HepG2 (cell line): ENCODE results near the gene CDK2AP2. TPM values are rescaled to one million over a fixed set of nuclear protein-coding genes. Genes with fewer than 3 reads are reported as not detected.

Experiments used
- GATA4 ChIP-seq: sonication (generic); IDR thresholded peaks from 2 replicates; pipeline ENCODE4 v1.6.1; 2016; ENCODE audit warnings: antibody characterized with exemption, low read depth, borderline replicate concordance
- HIVEP1 ChIP-seq: sonication (generic); formaldehyde crosslinking; IDR thresholded peaks from 2 replicates; pipeline ENCODE4 v1.4.0; 2020; ENCODE audit warnings: mild to moderate bottlenecking, missing genetic modification reagents
- HOMEZ ChIP-seq: IDR thresholded peaks from 2 replicates; pipeline ENCODE4 v1.6.1; 2016; ENCODE audit warnings: low read depth
- POLR2AphosphoS5 ChIP-seq: IDR thresholded peaks from 2 replicates; pipeline ENCODE4 v1.6.1; 2012; ENCODE audit warnings: low read depth, low read length
- TBX2 ChIP-seq: sonication (generic); formaldehyde crosslinking; IDR thresholded peaks from 2 replicates; pipeline ENCODE4 v1.5.0; 2020; ENCODE audit warnings: missing genetic modification reagents, mild to moderate bottlenecking, borderline replicate concordance
- ZBTB40 ChIP-seq, 2 experiments: fragments of 450-650 bp in 1 of 2; sonication (generic) in 1 of 2; formaldehyde crosslinking in 1 of 2; IDR thresholded peaks; 2 replicates each; pipeline versions ENCODE4 v1.6.1 to v1.8.0; 2016 to 2022; ENCODE audit warnings: antibody characterized with exemption in 1 of 2, mild to moderate bottlenecking in 1 of 2, missing genetic modification reagents in 1 of 2
- ZBTB42 ChIP-seq: sonication (generic); formaldehyde crosslinking; IDR thresholded peaks from 2 replicates; pipeline ENCODE4 v1.5.0; 2020; ENCODE audit warnings: mild to moderate bottlenecking, missing genetic modification reagents
- ZNF160 ChIP-seq: sonication (generic); formaldehyde crosslinking; IDR thresholded peaks from 2 replicates; pipeline ENCODE4 v1.8.0; 2022; ENCODE audit warnings: mild to moderate bottlenecking, inconsistent platforms, missing genetic modification reagents
- ZNF276 ChIP-seq: sonication (generic); formaldehyde crosslinking; IDR thresholded peaks from 2 replicates; pipeline ENCODE4 v1.4.0; 2020; ENCODE audit warnings: mild to moderate bottlenecking, low read depth, missing genetic modification reagents
- ZNF30 ChIP-seq: sonication (generic); formaldehyde crosslinking; IDR thresholded peaks from 2 replicates; pipeline ENCODE4 v1.5.0; 2020; ENCODE audit warnings: mild to moderate bottlenecking, missing genetic modification reagents
- ZNF430 ChIP-seq: sonication (generic); formaldehyde crosslinking; IDR thresholded peaks from 2 replicates; pipeline ENCODE4 v1.9.0; 2021; ENCODE audit warnings: mild to moderate bottlenecking, missing genetic modification reagents
- ZNF501 ChIP-seq: sonication (generic); formaldehyde crosslinking; IDR thresholded peaks from 2 replicates; pipeline ENCODE4 v1.5.1; 2020; ENCODE audit warnings: mild to moderate bottlenecking, moderate library complexity, missing genetic modification reagents
- ZNF570 ChIP-seq: sonication (generic); formaldehyde crosslinking; IDR thresholded peaks from 2 replicates; pipeline ENCODE4 v1.4.0; 2020; ENCODE audit warnings: mild to moderate bottlenecking, missing genetic modification reagents, borderline replicate concordance
- ZSCAN31 ChIP-seq: sonication (generic); formaldehyde crosslinking; IDR thresholded peaks from 2 replicates; pipeline ENCODE4 v1.5.0; 2020; ENCODE audit warnings: low read depth, mild to moderate bottlenecking, missing genetic modification reagents
- polyA plus RNA-seq, 8 experiments: library from polyadenylated mRNA; depleted of rRNA in 3 of 8; stranded (reverse) in 7 of 8; unstranded in 1 of 8; fragments of >200 nt; fragmentation: Illumina TruSeq in 4 of 8; extraction: Trizol in 4 of 8; gene quantifications; 2 replicates each; pipeline versions ENCODE4 v1.2.1 to v1.2.3, GENCODE V29; 2011 to 2016; ENCODE audit warnings: low read depth in 4 of 8, missing spikeins in 1 of 8, mixed read lengths in 1 of 8; ENCODE audit not compliant: insufficient read depth in 1 of 8
- total RNA-seq, 5 experiments: library from RNA; depleted of rRNA; stranded (reverse); fragments of >200 nt; fragmentation: Illumina TruSeq; extraction: Trizol; gene quantifications; 2 replicates each; pipeline ENCODE4 v1.2.3, GENCODE V29; 2016; ENCODE audit warnings: low read depth in 1 of 5
- TF ChIP-seq, protein P1 (sequence below): sonication (generic); formaldehyde crosslinking; IDR thresholded peaks from 2 replicates; pipeline ENCODE4 v1.5.0; 2020; ENCODE audit warnings: missing genetic modification reagents, mild to moderate bottlenecking, borderline replicate concordance

CDK2AP2 gene
- total and polyA plus RNA-seq, 2 of the 13 experiments (the other 11 are each of a cell fraction or from before 2014, with no cell fraction given), result 15.0 to 23.2 TPM

DNA sequence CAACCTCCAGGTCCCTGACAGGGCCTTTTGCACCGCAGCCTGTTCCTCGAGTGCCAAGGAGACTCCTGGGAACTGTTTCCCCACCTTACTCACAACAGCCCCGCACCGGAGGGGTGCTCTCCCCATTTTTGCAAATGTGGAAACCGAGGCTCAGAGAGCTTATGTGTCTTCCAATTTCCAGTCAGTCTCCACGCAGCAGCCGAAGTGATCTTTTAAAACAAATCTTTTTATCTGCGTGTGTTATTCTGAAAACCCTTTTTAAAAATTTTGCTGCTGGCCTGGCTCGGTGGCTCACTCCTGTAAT is 38.5 kb downstream of the CDK2AP2 start (continued):
- no peak for TF ChIP-seq ZNF276 (CRISPR knock-in tag)
- 0 out of 2 replicates have a peak, but pooled peaks have one; percentile 11 for TF ChIP-seq GATA4
- TF ChIP-seq ZNF30, result no peak
- TF ChIP-seq TBX2 (CRISPR knock-in tag), result 0 out of 2 replicates have a peak, but pooled peaks have one; percentile 47
- TF ChIP-seq ZNF501 (CRISPR knock-in tag), result peak; percentile 8; the same call in 1 of the 2 replicates
- no peak for TF ChIP-seq ZNF570
- 0 out of 2 replicates have a peak, but pooled peaks have one; percentile 44 for TF ChIP-seq ZSCAN31 (CRISPR knock-in tag)
- TF ChIP-seq ZBTB40 (IDR thresholded peaks at IDR 0.05), result no peak
- TF ChIP-seq ZBTB40 (CRISPR knock-in tag; IDR thresholded peaks at IDR 0.05), result 0 out of 2 replicates have a peak, but pooled peaks have one; percentile 18
- no peak for TF ChIP-seq POLR2AphosphoS5
- TF ChIP-seq HIVEP1, result no peak
- TF ChIP-seq, protein P1, sequence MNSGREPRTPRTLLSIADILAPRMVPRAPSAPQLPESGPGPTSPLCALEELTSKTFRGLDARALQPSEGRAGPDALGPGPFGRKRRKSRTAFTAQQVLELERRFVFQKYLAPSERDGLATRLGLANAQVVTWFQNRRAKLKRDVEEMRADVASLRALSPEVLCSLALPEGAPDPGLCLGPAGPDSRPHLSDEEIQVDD (CRISPR knock-in tag), result no peak
- 0 out of 2 replicates have a peak, but pooled peaks have one; percentile 25 for TF ChIP-seq ZNF160 (CRISPR knock-in tag)
- TF ChIP-seq HOMEZ, result 0 out of 2 replicates have a peak, but pooled peaks have one; percentile 3
- no peak for TF ChIP-seq ZNF430 (CRISPR knock-in tag)
- TF ChIP-seq ZBTB42 (CRISPR knock-in tag), result 0 out of 2 replicates have a peak, but pooled peaks have one; percentile 64
